Caco-2 (cell line): ENCODE results near the gene STAT4. TPM values are rescaled to one million over a fixed set of nuclear protein-coding genes. Genes with fewer than 3 reads are reported as not detected.

Experiments used
- BruUV-seq: library from RNA; stranded (reverse); fragments of 400-500 nt; replicated peaks from 2 replicates; lab custom pipeline; 2021; lab: Mats Ljungman, UMichigan
- CTCF ChIA-PET: fragments of 300-600 bp; sonication (Branson Sonifier 250); formaldehyde crosslinking; loops from one replicate; lab custom pipeline; 2022; ENCODE audit warnings: antibody characterized with exemption; lab: Charles Lee
- POLR2A ChIA-PET: fragments of 300-600 bp; sonication (Branson Sonifier 250); formaldehyde crosslinking; loops from one replicate; lab custom pipeline; 2022; ENCODE audit warnings: antibody characterized with exemption; lab: Charles Lee
- DNase-seq, 2 experiments: peaks; one replicate each; pipeline versions ENCODE4 v3.0.0 to v3.0.0-alpha.2; 2020 to 2022
- H3K27me3 ChIP-seq: replicated peaks from 2 replicates; pipeline ENCODE4 v1.6.0; 2011; ENCODE audit warnings: low read length; ENCODE audit not compliant: control insufficient read depth, insufficient read depth
- H3K36me3 ChIP-seq: 2 replicates; pipeline ENCODE4 v1.5.1; 2011; ENCODE audit warnings: low read length; ENCODE audit not compliant: control insufficient read depth, insufficient read depth
- H3K4me1 ChIP-seq: fragments of 250-450 bp; sonication (Bioruptor Pico); 2 replicates; pipeline ENCODE4 v1.5.1; 2020; ENCODE audit warnings: mild to moderate bottlenecking
- H3K4me3 ChIP-seq: 2 replicates; pipeline ENCODE4 v1.5.1; 2011; ENCODE audit warnings: low read depth, mild to moderate bottlenecking, control low read depth, low read length
- H3K9me3 ChIP-seq: fragments of 250-450 bp; sonication (Bioruptor Pico); 2 replicates; pipeline ENCODE4 v1.5.1; 2020; ENCODE audit warnings: mild to moderate bottlenecking, moderate library complexity
- H3K27ac Mint-ChIP-seq: one replicate; pipeline ENCODE4 v1.8.0; 2022; ENCODE audit warnings: mixed read lengths; ENCODE audit not compliant: unreplicated experiment
- H3K27me3 Mint-ChIP-seq: one replicate; pipeline ENCODE4 v1.8.0; 2022; ENCODE audit warnings: mixed read lengths; ENCODE audit not compliant: insufficient read depth, unreplicated experiment
- H3K36me3 Mint-ChIP-seq: one replicate; pipeline ENCODE4 v1.8.0; 2022; ENCODE audit warnings: mild to moderate bottlenecking, mixed read lengths; ENCODE audit not compliant: insufficient read depth, unreplicated experiment
- H3K4me1 Mint-ChIP-seq: one replicate; pipeline ENCODE4 v1.8.0; 2022; ENCODE audit warnings: low read depth, mixed read lengths; ENCODE audit not compliant: unreplicated experiment
- H3K4me3 Mint-ChIP-seq: one replicate; pipeline ENCODE4 v1.8.0; 2022; ENCODE audit warnings: mild to moderate bottlenecking, moderate library complexity, mixed read lengths; ENCODE audit not compliant: unreplicated experiment
- H3K9me3 Mint-ChIP-seq: one replicate; pipeline ENCODE4 v1.8.0; 2022; ENCODE audit warnings: mixed read lengths; ENCODE audit not compliant: unreplicated experiment
- CTCF ChIP-seq, 2 experiments: fragments of 200-600 bp in 1 of 2; IDR thresholded peaks; 1 replicate in 1 of 2; 2 replicates in 1 of 2; pipeline versions ENCODE4 v1.5.1 to v1.8.0; 2011 to 2022; ENCODE audit warnings: antibody characterized with exemption in 1 of 2, control low read depth in 1 of 2, inconsistent platforms in 1 of 2, low read depth in 1 of 2, low read length in 1 of 2, mild to moderate bottlenecking in 1 of 2, moderate library complexity in 1 of 2; ENCODE audit not compliant: insufficient read depth in 1 of 2, severe bottlenecking in 1 of 2, unreplicated experiment in 1 of 2
- intact Hi-C: fragments of 100-400 bp; cut with micrococcal nuclease; formaldehyde crosslinking; loops from one replicate; pipeline ENCODE4 v1.10.0; 2022; ENCODE audit not compliant: unreplicated experiment
- total RNA-seq: library from RNA; stranded (reverse); gene quantifications from 2 replicates; pipeline ENCODE4 v1.2.3, GENCODE V29; 2022

Gene STAT4
- total RNA-seq, 1 experiment from 2014 or later, result 0.48 TPM

- Mint-ChIP-seq H3K9me3 (peaks cover 10% of the 10 kb centered on the region), H3K4me1 (peaks cover 18% of the 10 kb centered on the region), H3K27ac (no peak overlapping the region), H3K27me3 (no peaks in the 10 kb centered on the region), H3K36me3 (no peaks in the 10 kb centered on the region), H3K4me3 (no peak overlapping the region)
- no peaks in the 10 kb centered on the region for H3K9me3 ChIP-seq
- CTCF ChIA-PET, result no interaction called here
- no peak for TF ChIP-seq CTCF (IDR thresholded peaks at IDR 0.05; ENCODE audit: insufficient read depth in 1 of 2, low read depth in 1 of 2, low read length in 1 of 2, severe bottlenecking in 1 of 2, unreplicated experiment in 1 of 2)
- no peaks in the 10 kb centered on the region for H3K27me3 ChIP-seq
- intact Hi-C loops, result no loop called here
- H3K4me3 ChIP-seq, result no peak overlapping the region
- BruUV-seq, result no TSS peak
- DNase-seq, result no peak
- H3K4me1 ChIP-seq, result no peaks in the 10 kb centered on the region
- POLR2A ChIA-PET, result interaction anchor here (0.6 kb wide), 1 partner anchor 547 kb away, joined by 3 read pairs; no protein-coding TSS in a partner anchor
- no peaks in the 10 kb centered on the region for H3K36me3 ChIP-seq
These were observed 40.2 kb upstream of the STAT4 start for GRCh38 chr2:191190861-191191552.

DNA sequence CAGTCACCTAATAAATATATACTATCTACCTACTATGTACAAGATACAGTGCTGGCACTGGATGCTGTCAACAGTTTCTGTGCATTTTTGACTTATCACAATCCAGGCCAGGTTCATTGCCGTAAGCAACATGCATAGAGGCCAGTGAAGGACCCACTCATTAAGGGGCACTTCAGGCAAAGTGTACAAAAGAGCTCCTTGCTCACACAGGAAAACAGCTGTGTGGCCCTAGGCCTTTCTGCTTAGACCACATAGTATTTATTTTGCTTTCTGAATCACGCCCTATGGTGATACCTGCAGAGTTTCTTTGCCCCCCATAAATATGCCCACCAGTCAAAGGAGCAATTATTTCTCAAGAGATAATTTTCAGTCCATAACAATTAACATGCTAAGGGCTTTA, 39.6 kb upstream of the STAT4 start:
- CTCF ChIA-PET, result no interaction called here

GRCh38 chr2:191189112-191189635, 38.4 kb upstream of the STAT4 start:
- Histone ChIP-seq H3K9me3 (no peaks in the 10 kb centered on the region), H3K27me3 (no peaks in the 10 kb centered on the region), H3K4me3 (no peak overlapping the region), H3K36me3 (no peaks in the 10 kb centered on the region), H3K4me1 (peaks cover 5% of the 10 kb centered on the region; the same call in 1 of the 2 replicates)
- no peak for DNase-seq
- no peaks in the 10 kb centered on the region for H3K36me3 Mint-ChIP-seq
- peaks cover 10% of the 10 kb centered on the region for H3K9me3 Mint-ChIP-seq
- CTCF ChIA-PET, result no interaction called here
- H3K27ac Mint-ChIP-seq, result no peak overlapping the region
- no peaks in the 10 kb centered on the region for H3K27me3 Mint-ChIP-seq
- no peak overlapping the region for H3K4me3 Mint-ChIP-seq
- intact Hi-C loops, result no loop called here
- no TSS peak for BruUV-seq
- POLR2A ChIA-PET, result interaction anchor here (1.0 kb wide), 1 partner anchor 11 kb away, joined by 3 read pairs; no protein-coding TSS in a partner anchor
- TF ChIP-seq CTCF (IDR thresholded peaks at IDR 0.05; ENCODE audit: insufficient read depth in 1 of 2, low read depth in 1 of 2, low read length in 1 of 2, severe bottlenecking in 1 of 2, unreplicated experiment in 1 of 2), result no peak
- peaks cover 18% of the 10 kb centered on the region for H3K4me1 Mint-ChIP-seq

More for the DNA sequence above, 39.6 kb upstream of the STAT4 start:
- no peak for TF ChIP-seq CTCF (IDR thresholded peaks at IDR 0.05; ENCODE audit: insufficient read depth in 1 of 2, low read depth in 1 of 2, low read length in 1 of 2, severe bottlenecking in 1 of 2, unreplicated experiment in 1 of 2)
- Mint-ChIP-seq H3K27ac (no peak overlapping the region), H3K9me3 (peaks cover 10% of the 10 kb centered on the region), H3K4me3 (no peak overlapping the region), H3K36me3 (no peaks in the 10 kb centered on the region), H3K4me1 (peaks cover 18% of the 10 kb centered on the region), H3K27me3 (no peaks in the 10 kb centered on the region)
- no TSS peak for BruUV-seq
- Histone ChIP-seq H3K4me1 (no peaks in the 10 kb centered on the region), H3K36me3 (no peaks in the 10 kb centered on the region), H3K27me3 (no peaks in the 10 kb centered on the region), H3K4me3 (no peak overlapping the region), H3K9me3 (no peaks in the 10 kb centered on the region)
- DNase-seq, result no peak
- intact Hi-C loops, result no loop called here
- POLR2A ChIA-PET, result interaction anchor here (0.6 kb wide), 1 partner anchor 547 kb away, joined by 3 read pairs; no protein-coding TSS in a partner anchor
